ENCODE measurements around the gene TRIM74.
"Not testable (repeated sequence)": the region's sequence is repeated elsewhere in the genome, so short reads cannot be mapped to it uniquely, and the experiment has no call there.

DNA sequence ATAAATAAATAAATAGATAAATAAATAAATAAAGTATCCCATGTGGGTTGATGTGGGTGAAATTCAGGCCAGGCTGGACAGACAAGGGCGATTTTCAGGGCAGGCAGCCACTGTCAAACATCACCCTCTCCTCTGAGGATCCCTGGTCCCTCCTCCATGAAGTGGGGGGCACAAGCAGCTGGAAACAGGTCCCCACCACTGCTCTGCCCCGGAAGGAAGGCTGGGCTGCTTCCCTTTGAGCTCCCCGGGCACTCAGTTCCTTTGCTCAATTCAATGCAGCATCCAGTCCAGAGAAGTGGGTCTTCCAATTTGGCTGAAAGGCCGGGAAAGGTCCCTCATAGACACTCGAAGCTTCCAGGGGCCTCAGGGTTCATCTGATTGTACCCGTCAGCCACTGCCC lies 11.1 kb upstream of the TRIM74 start:
- TF ChIP-seq, protein P1, sequence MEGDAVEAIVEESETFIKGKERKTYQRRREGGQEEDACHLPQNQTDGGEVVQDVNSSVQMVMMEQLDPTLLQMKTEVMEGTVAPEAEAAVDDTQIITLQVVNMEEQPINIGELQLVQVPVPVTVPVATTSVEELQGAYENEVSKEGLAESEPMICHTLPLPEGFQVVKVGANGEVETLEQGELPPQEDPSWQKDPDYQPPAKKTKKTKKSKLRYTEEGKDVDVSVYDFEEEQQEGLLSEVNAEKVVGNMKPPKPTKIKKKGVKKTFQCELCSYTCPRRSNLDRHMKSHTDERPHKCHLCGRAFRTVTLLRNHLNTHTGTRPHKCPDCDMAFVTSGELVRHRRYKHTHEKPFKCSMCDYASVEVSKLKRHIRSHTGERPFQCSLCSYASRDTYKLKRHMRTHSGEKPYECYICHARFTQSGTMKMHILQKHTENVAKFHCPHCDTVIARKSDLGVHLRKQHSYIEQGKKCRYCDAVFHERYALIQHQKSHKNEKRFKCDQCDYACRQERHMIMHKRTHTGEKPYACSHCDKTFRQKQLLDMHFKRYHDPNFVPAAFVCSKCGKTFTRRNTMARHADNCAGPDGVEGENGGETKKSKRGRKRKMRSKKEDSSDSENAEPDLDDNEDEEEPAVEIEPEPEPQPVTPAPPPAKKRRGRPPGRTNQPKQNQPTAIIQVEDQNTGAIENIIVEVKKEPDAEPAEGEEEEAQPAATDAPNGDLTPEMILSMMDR (IDR thresholded peaks at IDR 0.05) = not testable (repeated sequence)
- TF ChIP-seq POLR2A (IDR thresholded peaks at IDR 0.05) = not testable (repeated sequence)
